ENCODE measurements around the gene ADD3.

The ADD3 gene

DNA sequence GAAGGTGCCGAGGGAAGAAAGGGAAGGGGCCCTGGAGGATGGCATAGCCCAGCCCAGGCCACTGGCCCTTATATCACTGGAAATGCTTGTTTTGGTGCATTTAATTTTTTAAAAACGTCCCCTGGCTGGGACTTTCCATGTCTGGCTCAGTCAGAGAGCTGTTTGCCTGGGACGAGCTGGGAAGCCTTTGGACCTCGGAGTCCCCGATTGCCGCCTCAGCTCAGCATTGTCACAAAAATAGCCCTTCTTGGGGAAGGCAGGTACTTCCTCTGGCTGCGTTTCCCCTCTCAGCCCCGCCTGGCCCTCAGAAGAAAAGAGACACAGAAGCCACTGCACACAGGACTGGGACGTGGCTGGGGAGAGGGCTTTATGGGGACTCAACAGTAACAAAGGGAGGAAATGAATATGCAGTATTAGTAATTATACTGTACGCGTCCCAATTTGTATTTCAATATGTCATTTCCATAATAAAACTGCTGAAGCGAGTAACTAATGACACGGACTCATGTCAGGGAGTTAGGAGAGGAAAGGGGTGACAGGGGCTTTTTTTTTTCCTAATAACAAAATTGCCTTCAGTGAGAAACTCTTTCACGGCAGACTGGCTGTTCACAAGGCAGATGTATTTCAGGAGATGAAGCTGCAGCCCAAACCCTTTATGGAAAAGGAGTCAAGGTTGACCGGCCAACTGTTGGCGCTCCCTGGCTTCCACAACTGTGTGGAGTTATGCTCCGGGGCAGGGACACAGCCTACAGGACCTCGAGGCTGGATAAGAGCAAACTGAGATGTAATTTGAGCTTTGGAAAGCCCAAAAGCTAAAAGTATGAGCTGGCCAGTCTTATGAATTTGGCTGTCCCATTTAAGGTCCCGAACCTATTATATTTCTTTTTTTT is 168.6 kb downstream of the ADD3 start:
- H3K27ac ChIP-seq: no peak overlapping the region
- no peak for TF ChIP-seq ZFX (IDR thresholded peaks at IDR 0.05; ENCODE audit: borderline replicate concordance)
- TF ChIP-seq, protein P1, sequence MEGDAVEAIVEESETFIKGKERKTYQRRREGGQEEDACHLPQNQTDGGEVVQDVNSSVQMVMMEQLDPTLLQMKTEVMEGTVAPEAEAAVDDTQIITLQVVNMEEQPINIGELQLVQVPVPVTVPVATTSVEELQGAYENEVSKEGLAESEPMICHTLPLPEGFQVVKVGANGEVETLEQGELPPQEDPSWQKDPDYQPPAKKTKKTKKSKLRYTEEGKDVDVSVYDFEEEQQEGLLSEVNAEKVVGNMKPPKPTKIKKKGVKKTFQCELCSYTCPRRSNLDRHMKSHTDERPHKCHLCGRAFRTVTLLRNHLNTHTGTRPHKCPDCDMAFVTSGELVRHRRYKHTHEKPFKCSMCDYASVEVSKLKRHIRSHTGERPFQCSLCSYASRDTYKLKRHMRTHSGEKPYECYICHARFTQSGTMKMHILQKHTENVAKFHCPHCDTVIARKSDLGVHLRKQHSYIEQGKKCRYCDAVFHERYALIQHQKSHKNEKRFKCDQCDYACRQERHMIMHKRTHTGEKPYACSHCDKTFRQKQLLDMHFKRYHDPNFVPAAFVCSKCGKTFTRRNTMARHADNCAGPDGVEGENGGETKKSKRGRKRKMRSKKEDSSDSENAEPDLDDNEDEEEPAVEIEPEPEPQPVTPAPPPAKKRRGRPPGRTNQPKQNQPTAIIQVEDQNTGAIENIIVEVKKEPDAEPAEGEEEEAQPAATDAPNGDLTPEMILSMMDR (IDR thresholded peaks at IDR 0.05): no peak

DNA sequence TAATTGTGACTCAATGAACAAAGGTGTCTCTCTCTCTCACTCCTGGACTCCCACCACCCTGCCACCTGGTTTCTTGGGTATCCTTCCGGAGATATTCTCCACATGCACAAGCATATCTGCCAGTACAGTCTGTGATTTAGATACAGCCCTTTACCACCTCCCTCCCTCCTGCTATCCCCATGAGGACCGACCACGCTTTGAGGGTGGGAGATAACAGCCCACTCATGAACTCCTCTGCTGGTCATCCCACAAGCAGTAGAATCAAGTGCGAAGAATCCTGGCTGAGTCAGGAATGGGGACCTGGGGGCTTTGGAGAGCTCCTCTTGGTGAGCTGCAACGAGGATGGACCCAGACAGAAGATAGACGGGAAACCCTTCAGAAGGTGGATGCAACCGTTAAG is 171.4 kb downstream of the ADD3 start:
- H3K27ac ChIP-seq: no peak overlapping the region
- TF ChIP-seq, protein P1 (IDR thresholded peaks at IDR 0.05): no peak
- TF ChIP-seq ZFX (IDR thresholded peaks at IDR 0.05; ENCODE audit: borderline replicate concordance): no peak

DNA sequence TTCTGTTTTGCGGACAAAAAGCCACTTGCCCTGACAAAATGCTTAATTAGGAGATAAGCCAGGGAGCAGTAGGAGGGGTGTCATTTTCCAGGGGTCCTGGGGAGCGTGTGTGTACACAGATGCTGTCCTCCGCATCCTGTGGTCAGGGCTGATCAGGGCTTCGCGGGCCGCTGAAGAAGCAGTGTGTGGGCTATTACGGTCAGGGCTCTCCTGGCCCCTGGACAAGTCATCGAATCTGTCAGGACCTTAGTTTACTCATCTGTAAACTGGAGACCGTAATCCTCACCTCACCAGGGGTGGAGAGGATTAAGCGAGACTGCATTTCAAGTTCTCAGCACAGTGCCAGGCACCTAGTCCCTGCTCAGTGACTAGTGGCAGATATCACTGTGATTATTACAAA is 173.7 kb downstream of the ADD3 start:
- H3K27ac ChIP-seq: no peak overlapping the region
- no peak for TF ChIP-seq ZFX (IDR thresholded peaks at IDR 0.05; ENCODE audit: borderline replicate concordance)
- TF ChIP-seq, protein P1 (IDR thresholded peaks at IDR 0.05): no peak

DNA sequence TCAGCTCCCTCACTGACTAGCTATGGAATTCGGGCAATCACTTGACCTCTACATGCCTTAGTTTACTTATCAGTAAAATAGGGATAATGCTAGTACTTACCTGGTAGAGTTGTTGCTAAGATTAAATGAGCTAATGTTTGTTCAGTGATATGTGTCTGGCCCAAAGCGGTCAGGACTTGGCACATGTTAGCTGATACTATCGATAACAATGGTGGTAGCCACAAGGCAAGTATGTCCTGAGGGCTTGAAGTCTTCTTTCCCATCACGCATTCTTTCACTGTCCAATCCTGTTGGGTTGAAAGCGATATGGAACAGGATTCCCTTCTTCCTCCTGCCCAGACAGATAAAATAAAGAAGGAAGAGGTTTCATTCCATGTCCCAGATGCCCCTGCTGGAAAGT is 174.1 kb downstream of the ADD3 start:
- TF ChIP-seq ZFX (IDR thresholded peaks at IDR 0.05; ENCODE audit: borderline replicate concordance): no peak
- TF ChIP-seq, protein P1 (IDR thresholded peaks at IDR 0.05): no peak
- no peak overlapping the region for H3K27ac ChIP-seq

DNA sequence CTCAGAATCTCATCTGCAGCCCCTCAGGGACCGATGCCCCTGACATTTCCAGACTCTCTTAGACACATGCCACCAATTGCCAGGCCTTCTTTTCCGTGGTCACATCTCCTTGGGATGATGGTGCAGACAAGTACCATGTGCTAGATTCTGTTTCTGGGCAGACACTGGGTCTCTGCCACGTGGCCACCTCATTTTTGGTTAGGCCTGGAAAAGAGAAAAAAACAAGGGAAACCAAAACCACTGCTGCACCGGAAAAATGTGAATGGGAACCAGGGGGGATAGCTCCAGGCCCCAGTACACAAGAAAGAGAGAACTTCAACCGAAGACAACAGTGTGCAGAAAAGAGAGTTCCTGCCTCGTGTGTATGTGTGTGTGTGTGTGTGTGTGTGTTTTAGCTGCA is 176.6 kb downstream of the ADD3 start:
- TF ChIP-seq ZFX (IDR thresholded peaks at IDR 0.05; ENCODE audit: borderline replicate concordance): no peak
- TF ChIP-seq, protein P1 (IDR thresholded peaks at IDR 0.05): no peak
- H3K27ac ChIP-seq: no peak overlapping the region
